ENCODE results near the gene MORN1. TPM values are rescaled to one million over a fixed set of nuclear protein-coding genes. Genes with fewer than 3 reads are reported as not detected.

MORN1 gene
- total RNA-seq, 1 experiment from 2014 or later: 17.8 TPM

GRCh38 chr1:2396059-2396458 lies 4.7 kb upstream of the MORN1 start:
- no peak for DNase-seq (ENCODE audit: low read depth, low spot score)
- in situ Hi-C loops (cut with HindIII; ENCODE audit: low pct_unique_long_range_greater_than_20kb, low sequenced_read_pairs): no loop called here

- DNase-seq (ENCODE audit: low read depth, low spot score): no peak
- in situ Hi-C loops (cut with HindIII; ENCODE audit: low pct_unique_long_range_greater_than_20kb, low sequenced_read_pairs): no loop called here
These were observed 3.9 kb upstream of the MORN1 start for GRCh38 chr1:2395245-2395644.

- DNase-seq (ENCODE audit: low read depth, low spot score): no peak
- in situ Hi-C loops (cut with HindIII; ENCODE audit: low pct_unique_long_range_greater_than_20kb, low sequenced_read_pairs): no loop called here
These were observed 3.4 kb upstream of the MORN1 start for GRCh38 chr1:2394761-2395160.

- DNase-seq (ENCODE audit: low read depth, low spot score): no peak
- in situ Hi-C loops (cut with HindIII; ENCODE audit: low pct_unique_long_range_greater_than_20kb, low sequenced_read_pairs): no loop called here
These were observed 2.9 kb upstream of the MORN1 start for GRCh38 chr1:2394220-2394619.

GRCh38 chr1:2393471-2393877 lies 2.1 kb upstream of the MORN1 start:
- in situ Hi-C loops (cut with HindIII; ENCODE audit: low pct_unique_long_range_greater_than_20kb, low sequenced_read_pairs): no loop called here
- DNase-seq (ENCODE audit: low read depth, low spot score): no peak

GRCh38 chr1:2392686-2393085 lies 1.3 kb upstream of the MORN1 start:
- no peak for DNase-seq (ENCODE audit: low read depth, low spot score)
- in situ Hi-C loops (cut with HindIII; ENCODE audit: low pct_unique_long_range_greater_than_20kb, low sequenced_read_pairs): no loop called here

- in situ Hi-C loops (cut with HindIII; ENCODE audit: low pct_unique_long_range_greater_than_20kb, low sequenced_read_pairs): no loop called here
- no peak for DNase-seq (ENCODE audit: low read depth, low spot score)
These were observed 666 bp upstream of the MORN1 start for GRCh38 chr1:2391931-2392509.

GRCh38 chr1:2389644-2390043 lies 1.7 kb downstream of the MORN1 start:
- in situ Hi-C loops (cut with HindIII; ENCODE audit: low pct_unique_long_range_greater_than_20kb, low sequenced_read_pairs): no loop called here

GRCh38 chr1:2388004-2388913 lies 3.1 kb downstream of the MORN1 start:
- in situ Hi-C loops (cut with HindIII; ENCODE audit: low pct_unique_long_range_greater_than_20kb, low sequenced_read_pairs): no loop called here
- DNase-seq (ENCODE audit: low read depth, low spot score): peak; percentile 94

More at GRCh38 chr1:2389644-2390043, 1.7 kb downstream of the MORN1 start:
- DNase-seq (ENCODE audit: low read depth, low spot score): no peak

GRCh38 chr1:2386636-2387611 lies 4.4 kb downstream of the MORN1 start:
- DNase-seq (ENCODE audit: low read depth, low spot score): no peak
- in situ Hi-C loops (cut with HindIII; ENCODE audit: low pct_unique_long_range_greater_than_20kb, low sequenced_read_pairs): no loop called here

- in situ Hi-C loops (cut with HindIII; ENCODE audit: low pct_unique_long_range_greater_than_20kb, low sequenced_read_pairs): no loop called here
- no peak for DNase-seq (ENCODE audit: low read depth, low spot score)
These were observed 5.6 kb downstream of the MORN1 start for GRCh38 chr1:2385606-2386280.

GRCh38 chr1:2384941-2385481 lies 6.3 kb downstream of the MORN1 start:
- DNase-seq (ENCODE audit: low read depth, low spot score): no peak
- in situ Hi-C loops (cut with HindIII; ENCODE audit: low pct_unique_long_range_greater_than_20kb, low sequenced_read_pairs): no loop called here

- DNase-seq (ENCODE audit: low read depth, low spot score): no peak
- in situ Hi-C loops (cut with HindIII; ENCODE audit: low pct_unique_long_range_greater_than_20kb, low sequenced_read_pairs): no loop called here
These were observed 7.1 kb downstream of the MORN1 start for GRCh38 chr1:2384130-2384860.

GRCh38 chr1:2383576-2383975 lies 7.8 kb downstream of the MORN1 start:
- in situ Hi-C loops (cut with HindIII; ENCODE audit: low pct_unique_long_range_greater_than_20kb, low sequenced_read_pairs): no loop called here

GRCh38 chr1:2382621-2383361 lies 8.6 kb downstream of the MORN1 start:
- in situ Hi-C loops (cut with HindIII; ENCODE audit: low pct_unique_long_range_greater_than_20kb, low sequenced_read_pairs): no loop called here
- DNase-seq (ENCODE audit: low read depth, low spot score): peak; percentile 46

More at GRCh38 chr1:2383576-2383975, 7.8 kb downstream of the MORN1 start:
- DNase-seq (ENCODE audit: low read depth, low spot score): no peak

Data from SK-MEL-5 (cell line).